Liver (tissue), 9 donors: ENCODE data around the gene DNAJC11. TPM values are rescaled to one million over a fixed set of nuclear protein-coding genes. Genes with fewer than 3 reads are reported as not detected.

Experiments
- DNase-seq: peaks from one replicate; pipeline ENCODE4 v3.0.0-alpha.2; 2017; ENCODE audit warnings: low spot score
- H3K27ac ChIP-seq, 2 donors: one replicate each; pipeline ENCODE4 v1.7.0; 2013; ENCODE audit warnings: inconsistent platforms in 2 of 2, low read length in 2 of 2, control low read depth in 1 of 2, low read depth in 1 of 2, mild to moderate bottlenecking in 1 of 2
- H3K27me3 ChIP-seq, 4 donors: one replicate each; pipeline versions ENCODE4 v1.6.1 to v1.7.0; 2013; ENCODE audit warnings: low read length in 3 of 4, inconsistent platforms in 1 of 4, mild to moderate bottlenecking in 1 of 4, moderate library complexity in 1 of 4; ENCODE audit not compliant: control insufficient read depth in 4 of 4, insufficient read depth in 4 of 4
- H3K36me3 ChIP-seq, 4 donors: one replicate each; pipeline versions ENCODE4 v1.6.1 to v1.7.0; 2013; ENCODE audit warnings: low read length in 3 of 4, mild to moderate bottlenecking in 3 of 4, low read depth in 1 of 4, moderate library complexity in 1 of 4; ENCODE audit not compliant: control insufficient read depth in 4 of 4, insufficient read depth in 3 of 4
- H3K4me1 ChIP-seq, 4 donors: one replicate each; pipeline versions ENCODE4 v1.6.1 to v1.7.0; 2013; ENCODE audit warnings: low read length in 3 of 4, mild to moderate bottlenecking in 3 of 4, moderate library complexity in 1 of 4; ENCODE audit not compliant: control insufficient read depth in 4 of 4, insufficient read depth in 4 of 4
- H3K4me3 ChIP-seq, 3 donors: one replicate each; pipeline versions ENCODE4 v1.6.1 to v1.7.0; 2013; ENCODE audit warnings: low read length in 3 of 3, control low read depth in 1 of 3, low read depth in 1 of 3, mild to moderate bottlenecking in 1 of 3
- H3K9ac ChIP-seq, 2 donors: one replicate each; pipeline ENCODE4 v1.7.0; 2013; ENCODE audit warnings: low read length in 2 of 2, mild to moderate bottlenecking in 2 of 2, moderate library complexity in 2 of 2, control low read depth in 1 of 2, low read depth in 1 of 2
- H3K9me3 ChIP-seq, 4 donors: one replicate each; pipeline versions ENCODE4 v1.6.1 to v1.7.0; 2013; ENCODE audit warnings: low read length in 3 of 4; ENCODE audit not compliant: control insufficient read depth in 4 of 4
- ATF3 ChIP-seq: IDR thresholded peaks from 2 replicates; pipeline ENCODE4 v1.6.1; 2016; ENCODE audit warnings: antibody characterized with exemption
- CTCF ChIP-seq: fragments of 150-350 bp; IDR thresholded peaks from 2 replicates; pipeline ENCODE4 v1.5.1; 2017; ENCODE audit warnings: improper control_type of control experiment, low read depth, low read length; ENCODE audit not compliant: missing input control
- EGR1 ChIP-seq, 2 donors: IDR thresholded peaks; 2 replicates each; pipeline ENCODE4 v1.6.1; 2016 to 2018; ENCODE audit warnings: antibody characterized with exemption in 2 of 2, low read depth in 2 of 2
- FOXA1 ChIP-seq: IDR thresholded peaks from 2 replicates; pipeline ENCODE4 v1.6.1; 2016; ENCODE audit warnings: antibody characterized with exemption
- FOXA2 ChIP-seq: IDR thresholded peaks from 2 replicates; pipeline ENCODE4 v1.6.1; 2016; ENCODE audit warnings: antibody characterized with exemption
- GABPA ChIP-seq, 2 donors: IDR thresholded peaks in 1 of 2; conservative IDR thresholded peaks in 1 of 2; 2 replicates each; pipeline ENCODE4 v1.6.1; 2016; ENCODE audit warnings: antibody characterized with exemption in 2 of 2, mild to moderate bottlenecking in 1 of 2, moderate library complexity in 1 of 2
- HNF4A ChIP-seq, 2 donors: conservative IDR thresholded peaks; 2 replicates each; pipeline ENCODE4 v1.6.1; 2016; ENCODE audit warnings: antibody characterized with exemption in 2 of 2, mild to moderate bottlenecking in 2 of 2
- HNF4G ChIP-seq: IDR thresholded peaks from 2 replicates; pipeline ENCODE4 v1.6.1; 2016; ENCODE audit warnings: antibody characterized with exemption
- JUND ChIP-seq, 2 donors: IDR thresholded peaks; 2 replicates each; pipeline ENCODE4 v1.6.1; 2016; ENCODE audit warnings: antibody characterized with exemption in 2 of 2
- MAX ChIP-seq: IDR thresholded peaks from 2 replicates; pipeline ENCODE4 v1.6.1; 2016; ENCODE audit warnings: antibody characterized with exemption
- NR2F2 ChIP-seq: IDR thresholded peaks from 2 replicates; pipeline ENCODE4 v1.6.1; 2016; ENCODE audit warnings: antibody characterized with exemption
- RAD21 ChIP-seq, 2 donors: IDR thresholded peaks; 2 replicates each; pipeline ENCODE4 v1.6.1; 2016; ENCODE audit warnings: antibody characterized with exemption in 2 of 2, mild to moderate bottlenecking in 2 of 2
- REST ChIP-seq: IDR thresholded peaks from 2 replicates; pipeline ENCODE4 v1.6.1; 2016; ENCODE audit warnings: antibody characterized with exemption, mild to moderate bottlenecking
- RXRA ChIP-seq, 2 donors: IDR thresholded peaks; 2 replicates each; pipeline ENCODE4 v1.6.1; 2017 to 2018; ENCODE audit warnings: antibody characterized with exemption in 2 of 2, mild to moderate bottlenecking in 1 of 2
- SP1 ChIP-seq: IDR thresholded peaks from 2 replicates; pipeline ENCODE4 v1.6.1; 2018; ENCODE audit warnings: antibody characterized with exemption, mild to moderate bottlenecking
- TAF1 ChIP-seq: conservative IDR thresholded peaks from 2 replicates; pipeline ENCODE4 v1.6.1; 2016; ENCODE audit warnings: antibody characterized with exemption, mild to moderate bottlenecking
- YY1 ChIP-seq: IDR thresholded peaks from 2 replicates; pipeline ENCODE4 v1.6.1; 2016; ENCODE audit warnings: antibody characterized with exemption, mild to moderate bottlenecking
- ZBTB33 ChIP-seq: IDR thresholded peaks from 2 replicates; pipeline ENCODE4 v1.6.1; 2016; ENCODE audit warnings: antibody characterized with exemption
- WGBS: extraction: QIAGEN DNeasy Blood & Tissue Kit; methylation state at CpG from one replicate; pipeline ENCODE4 v1.1.7; 2013; 5-methylcytosine and 5-hydroxymethylcytosine counted together
- polyA plus RNA-seq, 2 donors: library from polyadenylated mRNA; stranded (reverse) in 1 of 2; unstranded in 1 of 2; fragments of 200-250 nt in 1 of 2; fragments of >200 nt in 1 of 2; fragmentation: Nextera tagmentation in 1 of 2; extraction: Ambion mirVana in 1 of 2; gene quantifications; one replicate each; pipeline versions ENCODE4 v1.2.1 to v1.2.3, GENCODE V29; 2013 to 2015
- total RNA-seq, 2 donors: library from RNA; depleted of rRNA; stranded (reverse); fragments of >200 nt; gene quantifications; one replicate each; pipeline ENCODE4 v1.2.3, GENCODE V29; 2014
- donor health status: healthy.
- donor health status: healthy.
- donor health status: healthy.
- donor health status: healthy.
- donor health status: healthy.

The DNAJC11 gene
- total and polyA plus RNA-seq, 4 donors: 16.5 to 36.1 (median 23.8) TPM

- H3K4me3 ChIP-seq: no peak overlapping the region
- H3K9ac ChIP-seq: no peak overlapping the region
- no peaks in the 10 kb centered on the region for H3K9me3 ChIP-seq
- H3K27me3 ChIP-seq: no peaks in the 10 kb centered on the region
- 95% methylated on average over 6 of the region's 6 CpGs for WGBS
- H3K27ac ChIP-seq: no peak overlapping the region
- TF ChIP-seq CTCF (no peak), MAX (no peak), EGR1 (IDR thresholded peaks at IDR 0.05; ENCODE audit: low read depth in 2 of 2) (no peak), YY1 (no peak), HNF4G (no peak), HNF4A (conservative IDR thresholded peaks at IDR 0.05) (no peak), REST (no peak), NR2F2 (no peak), RAD21 (IDR thresholded peaks at IDR 0.05) (no peak), GABPA (IDR thresholded peaks at IDR 0.05 in 1 of 2, conservative IDR thresholded peaks at IDR 0.05 in 1 of 2) (no peak), FOXA1 (no peak), FOXA2 (no peak), SP1 (no peak), ATF3 (no peak), ZBTB33 (no peak), TAF1 (no peak), JUND (IDR thresholded peaks at IDR 0.05) (no peak), RXRA (IDR thresholded peaks at IDR 0.05) (no peak)
- peaks cover 5 to 39% (median 9%) of the 10 kb centered on the region in 4 donors for H3K36me3 ChIP-seq
- H3K4me1 ChIP-seq: no peaks in the 10 kb centered on the region
- no peak for DNase-seq
These were observed 53.1 kb downstream of the DNAJC11 start for GRCh38 chr1:6648556-6648955.
